Mesendoderm (in vitro differentiated cells): ENCODE measurements around the gene H6PD.

Experiments used
- DNase-seq: peaks from one replicate; pipeline ENCODE4 v3.0.0; 2013
- H2AK5ac ChIP-seq: 2 replicates; pipeline ENCODE4 v1.6.1; 2013; ENCODE audit warnings: low read length, inconsistent platforms
- H2BK120ac ChIP-seq: 2 replicates; pipeline ENCODE4 v1.6.1; 2013; ENCODE audit warnings: low read depth, mild to moderate bottlenecking, low read length, moderate library complexity, mixed read lengths
- H2BK15ac ChIP-seq: replicated peaks from 2 replicates; pipeline ENCODE4 v1.6.1; 2013; ENCODE audit warnings: low read depth, mild to moderate bottlenecking, moderate library complexity
- H2BK5ac ChIP-seq: 2 replicates; pipeline ENCODE4 v1.6.1; 2013; ENCODE audit warnings: low read length, inconsistent platforms
- H3K18ac ChIP-seq: 2 replicates; pipeline ENCODE4 v1.6.1; 2013; ENCODE audit warnings: mild to moderate bottlenecking, low read length, mixed read lengths
- H3K23ac ChIP-seq: one replicate; pipeline ENCODE4 v1.6.1; 2013; ENCODE audit warnings: low read length
- H3K27ac ChIP-seq: 2 replicates; pipeline ENCODE4 v1.5.1; 2013; ENCODE audit warnings: low read depth, mild to moderate bottlenecking, inconsistent platforms, low read length, moderate library complexity
- H3K27me3 ChIP-seq: 2 replicates; pipeline ENCODE4 v1.6.1; 2013; ENCODE audit warnings: low read length, control low read depth, mild to moderate bottlenecking, inconsistent platforms; ENCODE audit not compliant: insufficient read depth, poor library complexity
- H3K36me3 ChIP-seq: 2 replicates; pipeline ENCODE4 v1.6.1; 2013; ENCODE audit warnings: low read length, inconsistent platforms; ENCODE audit not compliant: control insufficient read depth, insufficient read depth
- H3K4ac ChIP-seq: one replicate; pipeline ENCODE4 v1.6.1; 2013; ENCODE audit warnings: low read depth, mild to moderate bottlenecking, low read length, moderate library complexity
- H3K4me1 ChIP-seq: 2 replicates; pipeline ENCODE4 v1.6.1; 2013; ENCODE audit warnings: low read depth, low read length, inconsistent platforms; ENCODE audit not compliant: control insufficient read depth
- H3K4me2 ChIP-seq: 2 replicates; pipeline ENCODE4 v1.6.1; 2013; ENCODE audit warnings: low read length
- H3K4me3 ChIP-seq: 2 replicates; pipeline ENCODE4 v1.5.1; 2013; ENCODE audit warnings: mild to moderate bottlenecking, low read length
- H3K56ac ChIP-seq: one replicate; pipeline ENCODE4 v1.6.1; 2013; ENCODE audit warnings: low read length
- H3K79me1 ChIP-seq: 2 replicates; pipeline ENCODE4 v1.6.1; 2013; ENCODE audit warnings: low read length, inconsistent platforms
- H3K79me2 ChIP-seq: 2 replicates; pipeline ENCODE4 v1.6.1; 2013; ENCODE audit warnings: mild to moderate bottlenecking, low read length; ENCODE audit not compliant: control insufficient read depth, insufficient read depth
- H3K9ac ChIP-seq: 2 replicates; pipeline ENCODE4 v1.6.1; 2013; ENCODE audit warnings: low read length, inconsistent platforms
- H4K5ac ChIP-seq: one replicate; pipeline ENCODE4 v1.6.1; 2013; ENCODE audit warnings: low read length
- H4K8ac ChIP-seq: one replicate; pipeline ENCODE4 v1.6.1; 2013; ENCODE audit warnings: low read depth, mild to moderate bottlenecking, control low read depth, low read length, moderate library complexity
- WGBS: extraction: QIAGEN DNeasy Blood & Tissue Kit; methylation state at CpG from one replicate; pipeline ENCODE4 v1.1.7; 2013; ENCODE audit warnings: low lambda C conversion rate, missing lambda C conversion rate; ENCODE audit not compliant: insufficient coverage; ENCODE audit errors: extremely low coverage; 5-methylcytosine and 5-hydroxymethylcytosine counted together

The H6PD gene

GRCh38 chr1:9314711-9315379, 80.3 kb downstream of the H6PD start:
- Histone ChIP-seq H3K79me2 (peaks cover 3% of the 10 kb centered on the region), H2AK5ac (no peak overlapping the region), H3K79me1 (peaks cover 3% of the 10 kb centered on the region), H4K8ac (no peak overlapping the region), H3K4me2 (no peak overlapping the region), H3K4me1 (peaks cover 11% of the 10 kb centered on the region), H2BK120ac (no peak overlapping the region), H4K5ac (no peak overlapping the region), H3K9ac (no peak overlapping the region), H3K18ac (no peak overlapping the region), H3K27me3 (no peaks in the 10 kb centered on the region), H3K23ac (no peak overlapping the region), H3K27ac (no peak overlapping the region), H3K36me3 (no peaks in the 10 kb centered on the region), H3K56ac (no peak overlapping the region), H3K4me3 (no peak overlapping the region), H3K4ac (no peak overlapping the region), H2BK5ac (no peak overlapping the region), H2BK15ac (no peak overlapping the region)
- no peak for DNase-seq
- WGBS: no CpG with 5 or more reads among the region's 11 CpGs

- Histone ChIP-seq H4K5ac (no peak overlapping the region), H3K27ac (no peak overlapping the region), H3K79me2 (peaks cover 3% of the 10 kb centered on the region), H3K79me1 (peaks cover 3% of the 10 kb centered on the region), H2AK5ac (no peak overlapping the region), H3K4me3 (no peak overlapping the region), H3K56ac (no peak overlapping the region), H2BK120ac (no peak overlapping the region), H3K4ac (no peak overlapping the region), H3K18ac (no peak overlapping the region), H3K27me3 (no peaks in the 10 kb centered on the region), H3K4me2 (no peak overlapping the region), H3K23ac (no peak overlapping the region), H4K8ac (no peak overlapping the region), H2BK15ac (no peak overlapping the region), H3K36me3 (no peaks in the 10 kb centered on the region), H2BK5ac (no peak overlapping the region), H3K9ac (no peak overlapping the region), H3K4me1 (peaks cover 13% of the 10 kb centered on the region)
- WGBS: no CpG with 5 or more reads among the region's 20 CpGs
- no peak for DNase-seq
Observed at GRCh38 chr1:9315411-9316079, 81.0 kb downstream of the H6PD start.

DNA sequence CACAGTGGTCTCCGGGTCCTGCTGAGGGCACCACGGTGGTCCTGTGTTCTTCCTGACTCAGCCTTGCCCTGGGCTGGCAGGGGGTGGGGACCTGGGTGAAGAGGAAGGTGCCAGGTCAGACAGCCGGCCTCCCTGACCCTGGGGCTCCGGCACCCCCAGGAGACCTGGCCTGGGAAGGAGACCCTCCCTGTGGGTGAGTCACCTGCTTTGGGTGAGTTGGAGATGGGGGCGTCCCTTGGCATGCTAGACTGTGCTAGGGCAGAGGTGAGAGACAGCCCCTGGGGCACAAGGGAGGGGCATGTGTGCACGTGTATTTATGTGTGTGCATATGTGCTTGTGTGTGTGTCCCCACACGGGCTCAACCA, 81.5 kb downstream of the H6PD start:
- no peak overlapping the region for H4K8ac ChIP-seq
- H3K23ac ChIP-seq: no peak overlapping the region
- no peak overlapping the region for H3K56ac ChIP-seq
- no peak overlapping the region for H3K4me3 ChIP-seq
- no peak overlapping the region for H2BK120ac ChIP-seq
- no peak overlapping the region for H2BK5ac ChIP-seq
- peaks cover 3% of the 10 kb centered on the region for H3K79me1 ChIP-seq
- no peak overlapping the region for H3K27ac ChIP-seq
- H3K4ac ChIP-seq: no peak overlapping the region
- DNase-seq: no peak
- H3K4me1 ChIP-seq: peaks cover 15% of the 10 kb centered on the region
- no peak overlapping the region for H3K4me2 ChIP-seq
- no peak overlapping the region for H3K9ac ChIP-seq
- no CpG with 5 or more reads among the region's 7 CpGs for WGBS
- H2AK5ac ChIP-seq: no peak overlapping the region
- H3K79me2 ChIP-seq: peaks cover 3% of the 10 kb centered on the region
- no peaks in the 10 kb centered on the region for H3K36me3 ChIP-seq
- no peak overlapping the region for H4K5ac ChIP-seq
- no peak overlapping the region for H3K18ac ChIP-seq
- no peaks in the 10 kb centered on the region for H3K27me3 ChIP-seq
- H2BK15ac ChIP-seq: no peak overlapping the region

DNA sequence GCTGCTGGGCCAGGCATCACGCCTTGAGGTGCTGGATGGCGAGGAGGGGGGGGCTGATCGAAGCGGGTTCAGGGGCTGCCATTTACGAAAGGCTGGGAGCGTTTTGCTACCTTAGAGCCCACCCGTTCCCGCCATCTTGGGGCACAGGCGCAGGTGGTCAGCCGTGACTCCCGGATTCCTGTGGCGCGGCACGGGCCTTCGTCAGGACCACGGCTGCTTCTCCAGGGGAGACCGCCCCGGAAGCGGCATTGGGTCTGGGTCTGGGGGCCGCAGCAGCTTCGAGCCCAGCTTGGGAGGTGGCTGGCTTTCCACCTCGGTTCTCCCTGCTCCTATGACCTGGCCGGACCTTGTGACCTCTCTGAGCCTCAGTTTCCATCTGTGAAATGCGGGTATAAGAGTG, 81.9 kb downstream of the H6PD start:
- Histone ChIP-seq H3K36me3 (no peaks in the 10 kb centered on the region), H3K4ac (no peak overlapping the region), H3K79me1 (peaks cover 5% of the 10 kb centered on the region), H4K5ac (no peak overlapping the region), H3K4me2 (no peak overlapping the region), H2AK5ac (no peak overlapping the region), H3K4me3 (no peak overlapping the region), H3K18ac (no peak overlapping the region), H2BK120ac (no peak overlapping the region), H4K8ac (no peak overlapping the region), H3K9ac (no peak overlapping the region), H3K79me2 (peaks cover 3% of the 10 kb centered on the region), H3K27me3 (no peaks in the 10 kb centered on the region), H3K56ac (no peak overlapping the region), H3K27ac (no peak overlapping the region), H2BK5ac (no peak overlapping the region), H3K4me1 (peaks cover 15% of the 10 kb centered on the region), H3K23ac (no peak overlapping the region), H2BK15ac (no peak overlapping the region)
- no peak for DNase-seq
- WGBS: no CpG with 5 or more reads among the region's 24 CpGs

- Histone ChIP-seq H3K27ac (no peak overlapping the region), H3K36me3 (no peaks in the 10 kb centered on the region), H3K79me1 (peaks cover 5% of the 10 kb centered on the region), H3K23ac (no peak overlapping the region), H2BK15ac (no peak overlapping the region), H3K18ac (no peak overlapping the region), H3K4me2 (no peak overlapping the region), H2BK5ac (no peak overlapping the region), H3K9ac (no peak overlapping the region), H4K8ac (no peak overlapping the region), H3K56ac (no peak overlapping the region), H3K4ac (no peak overlapping the region), H3K4me1 (peaks cover 14% of the 10 kb centered on the region), H3K79me2 (peaks cover 3% of the 10 kb centered on the region), H2AK5ac (no peak overlapping the region), H3K27me3 (no peaks in the 10 kb centered on the region), H4K5ac (no peak overlapping the region), H2BK120ac (no peak overlapping the region), H3K4me3 (no peak overlapping the region)
- no peak for DNase-seq
- WGBS: no CpG with 5 or more reads among the region's 7 CpGs
Observed at GRCh38 chr1:9317072-9317471, 82.5 kb downstream of the H6PD start.
